GM12874 (cell line): Measurements from ENCODE around the gene CARS2.

Experiments
- CTCF ChIP-seq: IDR thresholded peaks from 2 replicates; pipeline ENCODE4 v1.5.1; 2011; ENCODE audit warnings: low read depth, mild to moderate bottlenecking, control low read depth, low read length, moderate library complexity; ENCODE audit not compliant: insufficient read depth

CARS2 gene

GRCh38 chr13:110702591-110703526 is 3.1 kb downstream of the CARS2 start:
- no peak for TF ChIP-seq CTCF

GRCh38 chr13:110702089-110702488 is 3.8 kb downstream of the CARS2 start:
- no peak for TF ChIP-seq CTCF

GRCh38 chr13:110700641-110701040 is 5.3 kb downstream of the CARS2 start:
- TF ChIP-seq CTCF = no peak

GRCh38 chr13:110700186-110700585 is 5.7 kb downstream of the CARS2 start:
- TF ChIP-seq CTCF = no peak

- no peak for TF ChIP-seq CTCF
Measured at GRCh38 chr13:110699148-110700145, 6.5 kb downstream of the CARS2 start.

- TF ChIP-seq CTCF = no peak
Measured at GRCh38 chr13:110698689-110699088, 7.2 kb downstream of the CARS2 start.

GRCh38 chr13:110697842-110698241 is 8.1 kb downstream of the CARS2 start:
- no peak for TF ChIP-seq CTCF
